ENCODE data around the gene RMND5B. TPM values are rescaled to one million over a fixed set of nuclear protein-coding genes. Genes with fewer than 3 reads are reported as not detected.
A peak's percentile ranks its signal among the peaks of the same experiment; 100 is the strongest.

The RMND5B gene
- total and polyA plus RNA-seq, 10 of the 15 experiments (the other 5 are each of a cell fraction or from before 2014, with no cell fraction given), result 1.6 to 50.7 (median 30.9) TPM

- no peak for TF ChIP-seq ATF3 (IDR thresholded peaks at IDR 0.05; ENCODE audit: borderline replicate concordance, extremely low read depth, low read depth, low read length)
- no peak for TF ChIP-seq POLR2AphosphoS5 (IDR thresholded peaks at IDR 0.05; ENCODE audit: low read length)
- TF ChIP-seq, protein P1, sequence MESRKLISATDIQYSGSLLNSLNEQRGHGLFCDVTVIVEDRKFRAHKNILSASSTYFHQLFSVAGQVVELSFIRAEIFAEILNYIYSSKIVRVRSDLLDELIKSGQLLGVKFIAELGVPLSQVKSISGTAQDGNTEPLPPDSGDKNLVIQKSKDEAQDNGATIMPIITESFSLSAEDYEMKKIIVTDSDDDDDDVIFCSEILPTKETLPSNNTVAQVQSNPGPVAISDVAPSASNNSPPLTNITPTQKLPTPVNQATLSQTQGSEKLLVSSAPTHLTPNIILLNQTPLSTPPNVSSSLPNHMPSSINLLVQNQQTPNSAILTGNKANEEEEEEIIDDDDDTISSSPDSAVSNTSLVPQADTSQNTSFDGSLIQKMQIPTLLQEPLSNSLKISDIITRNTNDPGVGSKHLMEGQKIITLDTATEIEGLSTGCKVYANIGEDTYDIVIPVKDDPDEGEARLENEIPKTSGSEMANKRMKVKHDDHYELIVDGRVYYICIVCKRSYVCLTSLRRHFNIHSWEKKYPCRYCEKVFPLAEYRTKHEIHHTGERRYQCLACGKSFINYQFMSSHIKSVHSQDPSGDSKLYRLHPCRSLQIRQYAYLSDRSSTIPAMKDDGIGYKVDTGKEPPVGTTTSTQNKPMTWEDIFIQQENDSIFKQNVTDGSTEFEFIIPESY (IDR thresholded peaks at IDR 0.05), result no peak
- no peak for TF ChIP-seq ZNF622 (IDR thresholded peaks at IDR 0.05)
- TF ChIP-seq, protein P2, sequence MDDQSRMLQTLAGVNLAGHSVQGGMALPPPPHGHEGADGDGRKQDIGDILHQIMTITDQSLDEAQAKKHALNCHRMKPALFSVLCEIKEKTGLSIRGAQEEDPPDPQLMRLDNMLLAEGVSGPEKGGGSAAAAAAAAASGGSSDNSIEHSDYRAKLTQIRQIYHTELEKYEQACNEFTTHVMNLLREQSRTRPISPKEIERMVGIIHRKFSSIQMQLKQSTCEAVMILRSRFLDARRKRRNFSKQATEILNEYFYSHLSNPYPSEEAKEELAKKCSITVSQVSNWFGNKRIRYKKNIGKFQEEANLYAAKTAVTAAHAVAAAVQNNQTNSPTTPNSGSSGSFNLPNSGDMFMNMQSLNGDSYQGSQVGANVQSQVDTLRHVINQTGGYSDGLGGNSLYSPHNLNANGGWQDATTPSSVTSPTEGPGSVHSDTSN (IDR thresholded peaks at IDR 0.05; ENCODE audit: insufficient replicate concordance, low read depth, low read length), result peak; percentile 79
- TF ChIP-seq MAX (IDR thresholded peaks at IDR 0.05; ENCODE audit: low read depth, low read length), result peak; percentile 51; the same call in 1 of the 2 replicates
- no peak for TF ChIP-seq SIX5 (IDR thresholded peaks at IDR 0.05; ENCODE audit: low read depth, low read length, severe bottlenecking)
- TF ChIP-seq, protein P3, sequence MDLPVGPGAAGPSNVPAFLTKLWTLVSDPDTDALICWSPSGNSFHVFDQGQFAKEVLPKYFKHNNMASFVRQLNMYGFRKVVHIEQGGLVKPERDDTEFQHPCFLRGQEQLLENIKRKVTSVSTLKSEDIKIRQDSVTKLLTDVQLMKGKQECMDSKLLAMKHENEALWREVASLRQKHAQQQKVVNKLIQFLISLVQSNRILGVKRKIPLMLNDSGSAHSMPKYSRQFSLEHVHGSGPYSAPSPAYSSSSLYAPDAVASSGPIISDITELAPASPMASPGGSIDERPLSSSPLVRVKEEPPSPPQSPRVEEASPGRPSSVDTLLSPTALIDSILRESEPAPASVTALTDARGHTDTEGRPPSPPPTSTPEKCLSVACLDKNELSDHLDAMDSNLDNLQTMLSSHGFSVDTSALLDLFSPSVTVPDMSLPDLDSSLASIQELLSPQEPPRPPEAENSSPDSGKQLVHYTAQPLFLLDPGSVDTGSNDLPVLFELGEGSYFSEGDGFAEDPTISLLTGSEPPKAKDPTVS (IDR thresholded peaks at IDR 0.05; ENCODE audit: low read depth, low read length), result no peak
- TF ChIP-seq HDAC2 (IDR thresholded peaks at IDR 0.05), result no peak
- TF ChIP-seq, protein P4, sequence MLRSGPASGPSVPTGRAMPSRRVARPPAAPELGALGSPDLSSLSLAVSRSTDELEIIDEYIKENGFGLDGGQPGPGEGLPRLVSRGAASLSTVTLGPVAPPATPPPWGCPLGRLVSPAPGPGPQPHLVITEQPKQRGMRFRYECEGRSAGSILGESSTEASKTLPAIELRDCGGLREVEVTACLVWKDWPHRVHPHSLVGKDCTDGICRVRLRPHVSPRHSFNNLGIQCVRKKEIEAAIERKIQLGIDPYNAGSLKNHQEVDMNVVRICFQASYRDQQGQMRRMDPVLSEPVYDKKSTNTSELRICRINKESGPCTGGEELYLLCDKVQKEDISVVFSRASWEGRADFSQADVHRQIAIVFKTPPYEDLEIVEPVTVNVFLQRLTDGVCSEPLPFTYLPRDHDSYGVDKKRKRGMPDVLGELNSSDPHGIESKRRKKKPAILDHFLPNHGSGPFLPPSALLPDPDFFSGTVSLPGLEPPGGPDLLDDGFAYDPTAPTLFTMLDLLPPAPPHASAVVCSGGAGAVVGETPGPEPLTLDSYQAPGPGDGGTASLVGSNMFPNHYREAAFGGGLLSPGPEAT (IDR thresholded peaks at IDR 0.05; ENCODE audit: low read depth), result no peak
- TF ChIP-seq STAT3 (IDR thresholded peaks at IDR 0.05; ENCODE audit: low read depth, low read length), result no peak
- no peak for TF ChIP-seq MYB (IDR thresholded peaks at IDR 0.05; ENCODE audit: borderline replicate concordance, low read depth, low read length)
- TF ChIP-seq, protein P5, sequence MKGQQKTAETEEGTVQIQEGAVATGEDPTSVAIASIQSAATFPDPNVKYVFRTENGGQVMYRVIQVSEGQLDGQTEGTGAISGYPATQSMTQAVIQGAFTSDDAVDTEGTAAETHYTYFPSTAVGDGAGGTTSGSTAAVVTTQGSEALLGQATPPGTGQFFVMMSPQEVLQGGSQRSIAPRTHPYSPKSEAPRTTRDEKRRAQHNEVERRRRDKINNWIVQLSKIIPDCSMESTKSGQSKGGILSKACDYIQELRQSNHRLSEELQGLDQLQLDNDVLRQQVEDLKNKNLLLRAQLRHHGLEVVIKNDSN (IDR thresholded peaks at IDR 0.05; ENCODE audit: borderline replicate concordance, extremely low read length, insufficient read depth, low read depth, low read length), result no peak
- TF ChIP-seq EP300 (IDR thresholded peaks at IDR 0.05; ENCODE audit: borderline replicate concordance in 1 of 2, control insufficient read depth in 1 of 2, low read depth in 2 of 2, low read length in 2 of 2), result no peak
- no peak for TF ChIP-seq RBBP5 (conservative IDR thresholded peaks at IDR 0.05)
- TF ChIP-seq ELK1 (IDR thresholded peaks at IDR 0.05; ENCODE audit: low read depth, low read length), result no peak
- TF ChIP-seq YY1 (IDR thresholded peaks at IDR 0.05; ENCODE audit: low read depth, low read length), result 0 out of 2 replicates have a peak, but pooled peaks have one; percentile 46
- TF ChIP-seq FOXM1 (IDR thresholded peaks at IDR 0.05; ENCODE audit: low read depth, low read length), result no peak
Observed at GRCh38 chr5:178120607-178121357, 10.0 kb upstream of the RMND5B start (continued).

Measured in GM12878 (cell line).